ENCODE measurements around the gene ADAMTS15.

The ADAMTS15 gene

DNA sequence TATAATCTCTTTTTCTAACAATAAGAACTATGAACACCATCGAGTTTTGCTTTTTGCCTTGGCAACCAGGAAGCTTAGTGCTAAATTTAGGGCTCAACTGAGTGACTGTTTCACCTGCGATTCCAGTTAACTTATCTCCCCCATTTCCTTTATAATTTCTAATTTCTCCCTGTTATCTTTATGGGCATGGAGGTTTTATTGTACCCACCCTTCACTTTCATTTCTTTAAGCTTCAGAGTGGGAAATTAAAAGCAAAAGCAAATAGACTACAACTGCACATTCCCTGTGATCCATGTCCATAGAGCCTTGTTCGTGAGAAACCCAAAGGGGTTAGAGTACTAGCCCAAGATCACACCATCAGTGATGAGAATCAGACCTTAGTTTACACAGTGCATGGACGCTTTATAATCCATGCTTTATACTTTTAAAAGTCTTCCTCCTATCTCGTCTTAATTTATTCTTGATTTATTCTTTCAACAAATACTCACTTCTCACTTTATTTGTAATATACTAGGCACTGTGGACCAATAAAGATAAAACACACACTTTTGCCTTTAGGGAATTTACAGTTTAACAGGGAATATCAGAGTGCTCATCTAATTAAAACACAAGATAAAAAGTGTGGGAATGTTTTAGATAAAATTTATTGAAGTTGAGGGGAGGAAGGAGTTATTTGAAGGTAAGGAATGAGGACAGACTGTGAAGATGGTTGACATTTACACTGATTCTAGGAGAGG is 40.6 kb downstream of the ADAMTS15 start:
- no peak overlapping the region for H2AFZ ChIP-seq (ENCODE audit: low read depth, low read length)
- no peak overlapping the region for H3K4me3 ChIP-seq (ENCODE audit: insufficient read depth in 1 of 2, low read depth in 1 of 2, low read length in 2 of 2)
- no peaks in the 10 kb centered on the region for H3K9me3 ChIP-seq (ENCODE audit: control insufficient read depth, low read length)
- H2BK15ac ChIP-seq (ENCODE audit: low read depth, poor library complexity, severe bottlenecking), result no peak overlapping the region
- no peak overlapping the region for H2BK120ac ChIP-seq (ENCODE audit: low read depth, low read length)
- no peak overlapping the region for H3K27ac ChIP-seq (ENCODE audit: low read length, poor library complexity, severe bottlenecking)
- no peak overlapping the region for H2BK5ac ChIP-seq (ENCODE audit: low read depth, low read length, poor library complexity, severe bottlenecking)
- no peaks in the 10 kb centered on the region for H3K36me3 ChIP-seq (ENCODE audit: control insufficient read depth in 1 of 2, insufficient read depth in 2 of 2, low read depth in 1 of 2, low read length in 2 of 2)
- H3K4me1 ChIP-seq (ENCODE audit: control insufficient read depth, insufficient read depth, low read depth, low read length), result no peaks in the 10 kb centered on the region
- no peaks in the 10 kb centered on the region for H3K79me1 ChIP-seq (replicated peaks; ENCODE audit: low read length, poor library complexity, severe bottlenecking)
- H2BK12ac ChIP-seq (ENCODE audit: low read length in 2 of 2), result no peak overlapping the region
- no peak overlapping the region for H4K91ac ChIP-seq (ENCODE audit: low read length)
- WGBS, result 98% methylated on average over 5 of the region's 5 CpGs
- no peak overlapping the region for H3K23ac ChIP-seq (ENCODE audit: low read length in 2 of 2)
- H3K9ac ChIP-seq (ENCODE audit: low read length), result peak overlapping the region; percentile 34
- no peak overlapping the region for H3K14ac ChIP-seq (ENCODE audit: low read length in 2 of 2)
- no peak overlapping the region for H2AK5ac ChIP-seq (ENCODE audit: low read length, severe bottlenecking)
- no peak overlapping the region for H4K8ac ChIP-seq (ENCODE audit: low read length)
- DNase-seq, result no peak
- H3K4me2 ChIP-seq (ENCODE audit: low read length, poor library complexity, severe bottlenecking), result no peak overlapping the region
- H3K18ac ChIP-seq (ENCODE audit: low read depth in 1 of 2, low read length in 2 of 2), result no peak overlapping the region
- H3K27me3 ChIP-seq (ENCODE audit: control insufficient read depth in 1 of 2, insufficient read depth in 1 of 2, low read length in 2 of 2), result no peaks in the 10 kb centered on the region
- no peak overlapping the region for H3K4ac ChIP-seq (ENCODE audit: low read depth in 1 of 2, low read length in 2 of 2)

DNA sequence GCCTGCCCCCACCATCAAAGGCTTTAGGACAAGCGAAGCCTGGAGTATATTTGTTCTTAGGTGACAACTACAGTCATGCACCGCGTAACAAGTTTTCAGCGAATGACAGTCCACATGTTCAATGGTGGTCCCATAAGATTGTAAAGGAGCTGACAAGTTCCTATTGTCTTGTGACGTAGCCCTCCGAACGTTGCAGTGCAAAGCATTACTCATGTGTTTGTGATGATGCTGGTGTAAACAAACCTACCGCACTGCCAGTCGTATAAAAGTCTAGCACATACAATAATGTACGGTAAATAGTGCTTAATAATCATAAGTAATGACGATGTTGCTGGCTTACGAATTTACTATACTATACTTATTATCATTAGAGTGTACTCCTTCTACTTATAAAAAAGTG is 41.3 kb downstream of the ADAMTS15 start:
- no peak overlapping the region for H3K27ac ChIP-seq (ENCODE audit: low read length, poor library complexity, severe bottlenecking)
- H2BK120ac ChIP-seq (ENCODE audit: low read depth, low read length), result no peak overlapping the region
- H3K18ac ChIP-seq (ENCODE audit: low read depth in 1 of 2, low read length in 2 of 2), result no peak overlapping the region
- H3K4me1 ChIP-seq (ENCODE audit: control insufficient read depth, insufficient read depth, low read depth, low read length), result no peaks in the 10 kb centered on the region
- no peaks in the 10 kb centered on the region for H3K36me3 ChIP-seq (ENCODE audit: control insufficient read depth in 1 of 2, insufficient read depth in 2 of 2, low read depth in 1 of 2, low read length in 2 of 2)
- H2BK15ac ChIP-seq (ENCODE audit: low read depth, poor library complexity, severe bottlenecking), result no peak overlapping the region
- H4K91ac ChIP-seq (ENCODE audit: low read length), result no peak overlapping the region
- no peak overlapping the region for H3K4ac ChIP-seq (ENCODE audit: low read depth in 1 of 2, low read length in 2 of 2)
- H3K9ac ChIP-seq (ENCODE audit: low read length), result no peak overlapping the region
- H2BK12ac ChIP-seq (ENCODE audit: low read length in 2 of 2), result no peak overlapping the region
- no peak overlapping the region for H3K4me2 ChIP-seq (ENCODE audit: low read length, poor library complexity, severe bottlenecking)
- H3K23ac ChIP-seq (ENCODE audit: low read length in 2 of 2), result no peak overlapping the region
- no peak overlapping the region for H3K4me3 ChIP-seq (ENCODE audit: insufficient read depth in 1 of 2, low read depth in 1 of 2, low read length in 2 of 2)
- no peaks in the 10 kb centered on the region for H3K9me3 ChIP-seq (ENCODE audit: control insufficient read depth, low read length)
- H4K8ac ChIP-seq (ENCODE audit: low read length), result no peak overlapping the region
- H2AK5ac ChIP-seq (ENCODE audit: low read length, severe bottlenecking), result no peak overlapping the region
- H2AFZ ChIP-seq (ENCODE audit: low read depth, low read length), result no peak overlapping the region
- DNase-seq, result peak; percentile 79
- H3K27me3 ChIP-seq (ENCODE audit: control insufficient read depth in 1 of 2, insufficient read depth in 1 of 2, low read length in 2 of 2), result no peaks in the 10 kb centered on the region
- WGBS, result 82% methylated on average over 7 of the region's 12 CpGs
- no peak overlapping the region for H3K14ac ChIP-seq (ENCODE audit: low read length in 2 of 2)
- H2BK5ac ChIP-seq (ENCODE audit: low read depth, low read length, poor library complexity, severe bottlenecking), result no peak overlapping the region
- no peaks in the 10 kb centered on the region for H3K79me1 ChIP-seq (replicated peaks; ENCODE audit: low read length, poor library complexity, severe bottlenecking)

DNA sequence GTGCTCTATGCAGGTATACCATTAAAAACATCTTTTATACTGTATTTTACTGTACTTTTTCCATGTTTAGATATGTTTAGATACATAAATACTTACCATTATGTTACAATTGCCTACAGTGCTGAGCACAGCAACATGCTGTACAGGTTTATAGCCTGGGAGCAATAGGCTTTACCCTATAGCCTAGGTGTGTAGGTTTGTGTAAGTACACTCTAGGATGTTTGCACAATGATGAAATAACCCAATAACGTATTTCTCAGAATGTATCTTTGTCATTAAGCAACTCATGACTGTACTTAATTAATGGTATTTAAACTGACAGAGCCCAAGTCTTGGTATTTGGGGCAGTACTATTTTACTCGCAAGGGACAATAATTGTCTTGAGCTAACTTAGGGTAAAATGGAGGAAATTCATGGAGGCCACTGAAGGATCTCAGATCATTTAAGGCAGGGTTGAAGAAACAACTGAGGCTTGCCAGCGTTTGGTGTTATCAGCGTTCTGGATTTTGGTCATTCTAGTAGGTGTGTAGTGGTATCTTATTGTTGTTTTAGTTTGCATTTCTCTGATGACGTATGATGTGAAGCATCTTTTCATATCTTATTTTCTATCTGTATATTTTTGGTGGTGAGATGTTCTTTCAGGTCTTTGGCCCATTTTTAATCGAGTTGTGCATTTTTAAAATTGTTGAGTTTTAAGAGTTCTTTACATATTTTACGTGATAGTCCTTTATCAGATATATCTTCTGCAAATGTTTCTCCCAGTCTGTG is 42.4 kb downstream of the ADAMTS15 start:
- 94% methylated on average over 5 of the region's 7 CpGs for WGBS
- H3K4ac ChIP-seq (ENCODE audit: low read depth in 1 of 2, low read length in 2 of 2), result no peak overlapping the region
- H3K27me3 ChIP-seq (ENCODE audit: control insufficient read depth in 1 of 2, insufficient read depth in 1 of 2, low read length in 2 of 2), result no peaks in the 10 kb centered on the region

DNA sequence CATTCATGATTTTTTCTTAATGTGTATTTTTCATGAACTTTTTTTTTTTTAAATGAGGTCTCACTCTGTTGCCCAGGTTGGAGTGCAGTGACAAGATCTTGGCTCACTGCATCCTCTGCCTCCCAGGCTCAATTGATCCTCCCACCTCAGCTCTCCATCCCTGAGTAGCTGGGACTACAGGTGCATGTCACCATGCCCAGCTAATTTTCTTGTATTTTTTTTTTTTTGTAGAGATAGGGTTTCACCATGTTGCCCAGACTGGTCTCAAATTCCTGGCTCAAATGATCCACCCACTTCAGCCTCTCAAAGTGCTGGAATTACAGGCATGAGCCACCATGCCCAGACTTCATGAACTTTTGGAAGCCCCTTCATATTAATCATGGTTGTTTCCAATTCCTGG is 49.7 kb downstream of the ADAMTS15 start:
- H3K27ac ChIP-seq (ENCODE audit: low read length, poor library complexity, severe bottlenecking), result no peak overlapping the region
- H3K4me3 ChIP-seq (ENCODE audit: insufficient read depth in 1 of 2, low read depth in 1 of 2, low read length in 2 of 2), result no peak overlapping the region
- H3K23ac ChIP-seq (ENCODE audit: low read length in 2 of 2), result no peak overlapping the region
- no peaks in the 10 kb centered on the region for H3K4me1 ChIP-seq (ENCODE audit: control insufficient read depth, insufficient read depth, low read depth, low read length)
- no peak overlapping the region for H2BK5ac ChIP-seq (ENCODE audit: low read depth, low read length, poor library complexity, severe bottlenecking)
- H3K9ac ChIP-seq (ENCODE audit: low read length), result no peak overlapping the region
- no peak overlapping the region for H4K91ac ChIP-seq (ENCODE audit: low read length)
- no peak for DNase-seq
- H2BK120ac ChIP-seq (ENCODE audit: low read depth, low read length), result no peak overlapping the region
- no peak overlapping the region for H4K8ac ChIP-seq (ENCODE audit: low read length)
- no peak overlapping the region for H3K4me2 ChIP-seq (ENCODE audit: low read length, poor library complexity, severe bottlenecking)
- H3K18ac ChIP-seq (ENCODE audit: low read depth in 1 of 2, low read length in 2 of 2), result no peak overlapping the region
- peaks cover 5% of the 10 kb centered on the region for H3K9me3 ChIP-seq (ENCODE audit: control insufficient read depth, low read length)
- no peak overlapping the region for H2BK12ac ChIP-seq (ENCODE audit: low read length in 2 of 2)
- H3K36me3 ChIP-seq (ENCODE audit: control insufficient read depth in 1 of 2, insufficient read depth in 2 of 2, low read depth in 1 of 2, low read length in 2 of 2), result no peaks in the 10 kb centered on the region
- H3K14ac ChIP-seq (ENCODE audit: low read length in 2 of 2), result no peak overlapping the region
- no peaks in the 10 kb centered on the region for H3K27me3 ChIP-seq (ENCODE audit: control insufficient read depth in 1 of 2, insufficient read depth in 1 of 2, low read length in 2 of 2)
- no peaks in the 10 kb centered on the region for H3K79me1 ChIP-seq (replicated peaks; ENCODE audit: low read length, poor library complexity, severe bottlenecking)
- no peak overlapping the region for H2BK15ac ChIP-seq (ENCODE audit: low read depth, poor library complexity, severe bottlenecking)
- H2AK5ac ChIP-seq (ENCODE audit: low read length, severe bottlenecking), result no peak overlapping the region
- H2AFZ ChIP-seq (ENCODE audit: low read depth, low read length), result no peak overlapping the region
- no peak overlapping the region for H3K4ac ChIP-seq (ENCODE audit: low read depth in 1 of 2, low read length in 2 of 2)

More for the DNA sequence above, 42.4 kb downstream of the ADAMTS15 start:
- H3K4me1 ChIP-seq (ENCODE audit: control insufficient read depth, insufficient read depth, low read depth, low read length), result no peaks in the 10 kb centered on the region
- H2BK15ac ChIP-seq (ENCODE audit: low read depth, poor library complexity, severe bottlenecking), result no peak overlapping the region
- H2AFZ ChIP-seq (ENCODE audit: low read depth, low read length), result no peak overlapping the region
- H3K4me2 ChIP-seq (ENCODE audit: low read length, poor library complexity, severe bottlenecking), result no peak overlapping the region
- DNase-seq, result no peak
- H4K91ac ChIP-seq (ENCODE audit: low read length), result no peak overlapping the region
- H4K8ac ChIP-seq (ENCODE audit: low read length), result no peak overlapping the region
- H3K23ac ChIP-seq (ENCODE audit: low read length in 2 of 2), result no peak overlapping the region
- H3K9ac ChIP-seq (ENCODE audit: low read length), result no peak overlapping the region
- no peak overlapping the region for H3K27ac ChIP-seq (ENCODE audit: low read length, poor library complexity, severe bottlenecking)
- no peak overlapping the region for H2BK12ac ChIP-seq (ENCODE audit: low read length in 2 of 2)
- H3K79me1 ChIP-seq (replicated peaks; ENCODE audit: low read length, poor library complexity, severe bottlenecking), result no peaks in the 10 kb centered on the region
- no peak overlapping the region for H3K14ac ChIP-seq (ENCODE audit: low read length in 2 of 2)
- H3K36me3 ChIP-seq (ENCODE audit: control insufficient read depth in 1 of 2, insufficient read depth in 2 of 2, low read depth in 1 of 2, low read length in 2 of 2), result no peaks in the 10 kb centered on the region
- no peaks in the 10 kb centered on the region for H3K9me3 ChIP-seq (ENCODE audit: control insufficient read depth, low read length)
- no peak overlapping the region for H2BK5ac ChIP-seq (ENCODE audit: low read depth, low read length, poor library complexity, severe bottlenecking)
- H2BK120ac ChIP-seq (ENCODE audit: low read depth, low read length), result no peak overlapping the region
- no peak overlapping the region for H3K18ac ChIP-seq (ENCODE audit: low read depth in 1 of 2, low read length in 2 of 2)
- no peak overlapping the region for H3K4me3 ChIP-seq (ENCODE audit: insufficient read depth in 1 of 2, low read depth in 1 of 2, low read length in 2 of 2)
- H2AK5ac ChIP-seq (ENCODE audit: low read length, severe bottlenecking), result no peak overlapping the region
